Heart right ventricle (tissue), 16 donors: Measurements from ENCODE around the gene PRR5. TPM values are rescaled to one million over a fixed set of nuclear protein-coding genes. Genes with fewer than 3 reads are reported as not detected.

ENCODE experiments used
- ATAC-seq, 8 donors: fragments of 200-7000 bp; cut with Tn5 transposase; one replicate each; pipeline ENCODE4 v1.9.1; 2020; ENCODE audit warnings: mild to moderate bottlenecking in 8 of 8, moderate library complexity in 8 of 8, moderate number of reproducible peaks in 1 of 8
- DNase-seq, 2 donors: peaks; one replicate each; pipeline ENCODE4 v3.0.0-alpha.2; 2020
- H3K27ac ChIP-seq, 10 donors: fragments of 200-600 bp; sonication (generic) in 2 of 10; one replicate each; pipeline versions ENCODE4 v1.5.0 to v1.8.0; 2020 to 2022; ENCODE audit warnings: mild to moderate bottlenecking in 3 of 10
- H3K27me3 ChIP-seq, 7 donors: fragments of 200-600 bp; one replicate each; pipeline ENCODE4 v1.8.0; 2021 to 2022; ENCODE audit warnings: mild to moderate bottlenecking in 2 of 7
- H3K36me3 ChIP-seq, 9 donors: fragments of 200-600 bp; sonication (generic) in 1 of 9; one replicate each; pipeline versions ENCODE4 v1.5.0 to v1.8.0; 2020 to 2022; ENCODE audit warnings: mild to moderate bottlenecking in 2 of 9
- H3K4me1 ChIP-seq, 9 donors: fragments of 200-600 bp; sonication (generic) in 1 of 9; one replicate each; pipeline versions ENCODE4 v1.5.0 to v1.8.0; 2020 to 2022; ENCODE audit warnings: mild to moderate bottlenecking in 4 of 9
- H3K4me3 ChIP-seq, 10 donors: fragments of 200-600 bp; sonication (generic) in 2 of 10; one replicate each; pipeline versions ENCODE4 v1.5.0 to v1.8.0; 2020 to 2022; ENCODE audit warnings: mild to moderate bottlenecking in 7 of 10, moderate library complexity in 2 of 10
- H3K9me3 ChIP-seq, 11 donors: fragments of 200-600 bp in 10 of 11; sonication (generic) in 2 of 11; one replicate each; pipeline versions ENCODE4 v1.5.0 to v1.8.0; 2013 to 2022; ENCODE audit warnings: mild to moderate bottlenecking in 2 of 11, control low read depth in 1 of 11, moderate library complexity in 1 of 11
- CTCF ChIP-seq, 9 donors: fragments of 200-600 bp; sonication (generic) in 2 of 9; IDR thresholded peaks; one replicate each; pipeline versions ENCODE4 v1.5.0 to v1.8.0; 2021 to 2022; ENCODE audit warnings: antibody characterized with exemption in 9 of 9, mild to moderate bottlenecking in 5 of 9, moderate library complexity in 1 of 9
- WGBS, 2 donors: extraction: QIAGEN DNeasy Blood & Tissue Kit; methylation state at CpG; one replicate each; pipeline ENCODE4 v1.1.7; 2013; ENCODE audit warnings: inconsistent platforms in 1 of 2; 5-methylcytosine and 5-hydroxymethylcytosine counted together
- intact Hi-C, 10 donors: fragments of 100-400 bp; cut with DNase I; formaldehyde crosslinking; loops; one replicate each; pipeline versions ENCODE4 v1.11.1 to v1.14.2; 2022
- polyA plus RNA-seq, 2 donors: library from polyadenylated mRNA; stranded (reverse); fragments of 200-250 nt; gene quantifications; one replicate each; pipeline ENCODE4 v1.2.3, GENCODE V29; 2013
- total RNA-seq, 10 donors: library from RNA; stranded (reverse); fragmentation: NEBNext Ultra II Directional in 3 of 10; extraction: Animal tissue kit (Norgen Biotek cat#: 25700) in 3 of 10; gene quantifications; one replicate each; pipeline versions ENCODE4 v1.2.1 to v1.2.4, GENCODE V29; 2021 to 2023
- donor health status: Arrhythmogenic right ventricular cardiomyopathy.
- donor health status: ischemic (EF 13 %, LVEDD 7.1; RV severe dilation, severe dysfunction).
- donor health status: healthy with polysubstance abuse.
- donor health status: DM: no; HTN: yes; CAD: no.
- donor health status: DM: no; HTN: no; CAD: no.
- donor health status: ischemic (EF 25% LVEDD 6.9; RV normal size, moderate dysfunction).
- donor health status: ischemic (EF 25% LVEDD 5.7; RV mildly dilated, moderate dysfunction).
- donor health status: healthy.
- donor health status: DM: yes; HTN: yes; CAD: no.
- donor health status: Ischemic cardiomyopathy.
- donor health status: ischemic (EF 35%, LVEDD 5.7; RV mildly dilated, moderate dysfunction).
- donor health status: nonischemic (EF 11% LVEDD 7.7; RV severe dilation, severe dysfunction).
- donor health status: DM: yes; HTN: yes; CAD: no.
- donor health status: PGD.
- donor health status: ischemic (EF 29% LVEDD 5.4; RV normal size, mild dysfunction).
- donor health status: nonischemic (EF 23%, LVEDD 6.1; RV moderate dilation, normal function).

The PRR5 gene
- total and polyA plus RNA-seq, 12 donors, result 0.96 to 4.8 (median 2.9) TPM

DNA sequence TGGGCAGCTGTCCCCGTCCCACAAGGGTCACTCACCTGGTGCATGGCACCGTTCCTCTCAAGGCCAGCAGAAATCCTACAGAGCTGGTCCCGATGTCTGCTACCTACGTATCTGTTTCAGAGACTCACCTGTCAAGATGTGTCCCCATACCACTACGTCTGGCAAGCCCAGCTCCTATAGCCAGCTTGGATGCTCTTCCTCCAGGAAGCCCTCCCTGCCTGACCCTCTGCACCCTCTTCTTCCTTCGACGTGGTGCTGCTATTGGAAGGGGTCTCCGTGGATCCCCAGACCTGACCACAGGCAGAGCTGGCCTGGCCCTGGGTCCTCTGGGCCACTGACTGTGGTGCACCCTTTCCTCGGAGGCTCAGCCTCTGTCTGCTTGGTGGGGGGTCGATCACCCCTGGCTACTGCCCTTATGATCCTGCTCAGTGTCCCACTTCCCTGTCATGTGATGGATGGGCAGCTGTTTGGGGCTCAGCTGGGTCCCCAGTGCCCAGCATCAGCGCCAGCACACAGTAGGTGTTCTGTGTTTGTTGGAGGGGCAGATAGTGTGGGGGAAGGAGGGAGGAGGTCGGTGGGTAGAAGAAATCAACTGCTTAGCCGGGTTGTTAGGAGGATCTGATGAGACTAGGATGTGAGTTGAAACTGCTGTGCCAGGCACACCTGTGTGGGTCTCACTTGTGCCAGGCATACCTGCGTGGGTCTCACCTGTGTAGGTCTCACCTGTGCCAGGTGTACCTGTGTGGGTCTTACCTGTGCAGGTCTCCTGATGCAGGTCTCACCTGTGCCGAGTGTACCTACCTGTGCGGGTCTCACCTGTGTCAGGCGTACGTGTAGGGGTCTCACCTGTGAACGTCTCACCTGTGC, 28.7 kb downstream of the PRR5 start:
- ATAC-seq, result no peak
- Histone ChIP-seq H3K9me3 (no peaks in the 10 kb centered on the region), H3K36me3 (no peaks in the 10 kb centered on the region), H3K4me3 (no peak overlapping the region), H3K27ac (peak overlapping the region in 4 of 10 donors; percentile 27 to 77 (median 51)), H3K27me3 (peaks cover 0 to 6% (median 0%) of the 10 kb centered on the region in 7 donors), H3K4me1 (peaks cover 0 to 24% (median 19%) of the 10 kb centered on the region in 9 donors)
- no peak for TF ChIP-seq CTCF (IDR thresholded peaks at IDR 0.05)
- DNase-seq, result no peak
- 80 to 86% methylated on average over 19 of the region's 19 CpGs for WGBS, 2 donors
- intact Hi-C loops, result no loop called here

DNA sequence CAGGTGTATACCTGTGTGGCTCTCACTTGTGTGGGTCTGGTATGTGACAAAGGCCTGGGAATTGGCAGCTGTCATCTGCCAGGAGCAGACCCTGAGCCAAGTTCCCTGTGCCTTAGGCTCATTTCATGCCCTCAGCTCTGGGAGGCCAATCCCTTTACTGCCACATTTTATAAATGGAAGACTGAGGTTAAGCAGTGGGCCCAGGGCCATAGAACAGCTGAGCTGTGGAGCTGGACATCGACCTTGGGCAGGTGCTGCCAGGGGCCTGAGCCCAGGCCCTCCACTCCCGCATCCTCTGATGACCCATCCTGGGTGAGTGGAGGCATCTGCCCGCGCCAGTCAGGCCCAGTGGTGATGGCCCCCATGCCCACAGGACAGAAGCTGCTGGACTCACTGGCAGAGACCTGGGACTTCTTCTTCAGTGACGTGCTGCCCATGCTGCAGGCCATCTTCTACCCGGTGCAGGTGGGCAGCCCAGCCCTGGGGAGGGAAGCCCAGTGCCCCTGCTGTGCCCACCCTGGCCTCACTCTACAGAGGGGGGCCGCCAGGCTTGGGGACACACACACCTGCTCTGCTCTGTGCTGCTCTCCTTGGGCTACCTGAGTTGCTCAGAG, 29.5 kb downstream of the PRR5 start:
- H3K4me3 ChIP-seq, result no peak overlapping the region
- H3K36me3 ChIP-seq, result no peaks in the 10 kb centered on the region
- WGBS, 2 donors, result 81 to 85% methylated on average over 7 of the region's 7 CpGs
- peaks cover 0 to 31% (median 19%) of the 10 kb centered on the region in 9 donors for H3K4me1 ChIP-seq
- no peak for TF ChIP-seq CTCF (IDR thresholded peaks at IDR 0.05)
- intact Hi-C loops, result no loop called here
- H3K27ac ChIP-seq, result no peak overlapping the region
- DNase-seq (no peak), ATAC-seq (no peak)
- peaks cover 0 to 14% (median 5%) of the 10 kb centered on the region in 7 donors for H3K27me3 ChIP-seq
- no peaks in the 10 kb centered on the region for H3K9me3 ChIP-seq

DNA sequence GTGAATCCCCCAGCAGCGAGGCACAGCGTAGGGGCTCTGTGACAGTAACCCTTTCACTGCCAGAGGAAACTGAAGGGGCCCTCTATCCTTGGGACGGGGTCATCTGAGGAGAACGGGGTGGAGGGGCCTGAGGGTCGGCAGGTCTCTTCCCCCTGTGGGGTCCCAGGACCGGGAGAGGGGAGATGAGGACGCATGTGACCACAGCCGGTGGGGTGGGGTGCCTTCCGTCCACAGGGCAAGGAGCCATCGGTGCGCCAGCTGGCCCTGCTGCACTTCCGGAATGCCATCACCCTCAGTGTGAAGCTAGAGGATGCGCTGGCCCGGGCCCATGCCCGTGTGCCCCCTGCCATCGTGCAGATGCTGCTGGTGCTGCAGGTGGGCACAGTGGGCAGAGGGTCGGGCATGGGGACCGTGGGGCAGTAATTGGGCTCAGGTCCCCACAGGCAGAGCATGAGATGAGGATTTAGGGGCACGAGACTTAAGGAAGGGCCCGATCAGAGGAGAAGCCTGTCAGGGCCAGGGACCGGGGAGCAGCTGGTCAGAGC, 30.1 kb downstream of the PRR5 start:
- 85 to 89% methylated on average over 21 of the region's 21 CpGs for WGBS, 2 donors
- DNase-seq (no peak), ATAC-seq (no peak)
- intact Hi-C loops, result no loop called here
- Histone ChIP-seq H3K4me3 (no peak overlapping the region), H3K27ac (no peak overlapping the region), H3K9me3 (no peaks in the 10 kb centered on the region), H3K36me3 (no peaks in the 10 kb centered on the region), H3K4me1 (peaks cover 0 to 37% (median 19%) of the 10 kb centered on the region in 9 donors), H3K27me3 (peaks cover 0 to 20% (median 12%) of the 10 kb centered on the region in 7 donors)
- TF ChIP-seq CTCF (IDR thresholded peaks at IDR 0.05), result no peak

GRCh38 chr22:44732661-44733060, 30.7 kb downstream of the PRR5 start:
- DNase-seq (no peak), ATAC-seq (no peak)
- intact Hi-C loops, result no loop called here
- TF ChIP-seq CTCF (IDR thresholded peaks at IDR 0.05), result no peak
- H3K27me3 ChIP-seq, result peaks cover 0 to 26% (median 17%) of the 10 kb centered on the region in 7 donors
- H3K27ac ChIP-seq, result no peak overlapping the region
- no peaks in the 10 kb centered on the region for H3K36me3 ChIP-seq
- peaks cover 0 to 39% (median 19%) of the 10 kb centered on the region in 9 donors for H3K4me1 ChIP-seq
- 91 to 92% methylated on average over 27 of the region's 27 CpGs for WGBS, 2 donors
- H3K9me3 ChIP-seq, result no peaks in the 10 kb centered on the region
- H3K4me3 ChIP-seq, result no peak overlapping the region
